Immature natural killer cell (primary cell): ENCODE results near the gene ST8SIA3. TPM values are rescaled to one million over a fixed set of nuclear protein-coding genes. Genes with fewer than 3 reads are reported as not detected.
"Not testable (repeated sequence)": the region's sequence is repeated elsewhere in the genome, so short reads cannot be mapped to it uniquely, and the experiment has no call there.

ENCODE experiments used
- DNase-seq, 3 donors: peaks; one replicate each; pipeline ENCODE4 v3.0.0; 2022; ENCODE audit warnings: mixed read lengths in 1 of 3
- H3K27ac Mint-ChIP-seq, 6 donors: one replicate each; pipeline ENCODE4 v1.8.0; 2020; ENCODE audit warnings: mixed read lengths in 6 of 6, mild to moderate bottlenecking in 5 of 6, inconsistent platforms in 4 of 6, moderate library complexity in 3 of 6
- H3K27me3 Mint-ChIP-seq, 3 donors: one replicate each; pipeline ENCODE4 v1.8.0; 2020 to 2021; ENCODE audit warnings: low read depth in 3 of 3, mild to moderate bottlenecking in 3 of 3, mixed read lengths in 3 of 3, moderate library complexity in 3 of 3, inconsistent platforms in 1 of 3
- H3K36me3 Mint-ChIP-seq, 3 donors: one replicate each; pipeline ENCODE4 v1.8.0; 2020; ENCODE audit warnings: mixed read lengths in 3 of 3, inconsistent platforms in 2 of 3, mild to moderate bottlenecking in 2 of 3
- H3K4me1 Mint-ChIP-seq, 2 donors: one replicate each; pipeline ENCODE4 v1.8.0; 2020; ENCODE audit warnings: inconsistent platforms in 2 of 2, mild to moderate bottlenecking in 2 of 2, mixed read lengths in 2 of 2, moderate library complexity in 1 of 2
- H3K4me3 Mint-ChIP-seq, 5 donors: one replicate each; pipeline ENCODE4 v1.8.0; 2020; ENCODE audit warnings: mild to moderate bottlenecking in 5 of 5, mixed read lengths in 5 of 5, inconsistent platforms in 3 of 5, moderate library complexity in 3 of 5
- H3K9me3 Mint-ChIP-seq, 6 donors: one replicate each; pipeline ENCODE4 v1.8.0; 2020; ENCODE audit warnings: mild to moderate bottlenecking in 6 of 6, mixed read lengths in 6 of 6, inconsistent platforms in 4 of 6, moderate library complexity in 3 of 6
- polyA plus RNA-seq, 3 donors: library from polyadenylated mRNA; unstranded; fragments of 300-500 nt; fragmentation: Illumina TruSeq; gene quantifications; one replicate each; pipeline ENCODE4 v1.2.3, GENCODE V29; 2021

ST8SIA3 gene
- polyA plus RNA-seq, 3 donors from 2014 or later, result not detected

- H3K27ac Mint-ChIP-seq, result no peak overlapping the region
- peaks cover 0 to 11% (median 5%) of the 10 kb centered on the region in 6 donors for H3K9me3 Mint-ChIP-seq
- peaks cover 6 to 7% (median 7%) of the 10 kb centered on the region in 3 donors for H3K27me3 Mint-ChIP-seq
- no peaks in the 10 kb centered on the region for H3K36me3 Mint-ChIP-seq
- no peak for DNase-seq
- H3K4me3 Mint-ChIP-seq, result no peak overlapping the region
- H3K4me1 Mint-ChIP-seq, result no peaks in the 10 kb centered on the region
These were observed 37.7 kb downstream of the ST8SIA3 start for GRCh38 chr18:57390044-57390443.

GRCh38 chr18:57394749-57395148 lies 42.4 kb downstream of the ST8SIA3 start:
- H3K27me3 Mint-ChIP-seq, result not testable (repeated sequence)

DNA sequence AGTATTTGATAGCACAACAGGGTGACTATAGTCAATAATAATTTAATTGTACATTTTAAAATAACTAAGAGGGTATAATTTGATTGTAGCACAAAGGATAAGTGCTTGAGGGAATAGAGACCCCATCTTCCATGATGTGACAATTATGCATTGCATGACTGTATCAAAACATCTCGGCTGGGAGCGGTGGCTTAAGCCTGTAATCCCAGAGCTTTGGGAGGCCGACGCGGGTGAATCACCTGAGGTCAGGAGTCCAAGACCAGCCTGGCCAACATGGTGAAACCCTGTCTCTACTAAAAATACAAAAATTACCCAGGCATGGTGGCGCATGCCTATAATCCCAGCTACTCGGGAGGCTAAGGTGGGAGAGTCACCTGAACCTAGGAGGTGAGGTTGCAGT lies 44.5 kb downstream of the ST8SIA3 start:
- not testable (repeated sequence) for DNase-seq, H3K4me1 Mint-ChIP-seq, H3K4me3 Mint-ChIP-seq, H3K36me3 Mint-ChIP-seq, H3K27ac Mint-ChIP-seq
- Mint-ChIP-seq H3K9me3 (peaks cover 0 to 12% (median 3%) of the 10 kb centered on the region in 6 donors), H3K27me3 (peaks cover 2 to 10% (median 6%) of the 10 kb centered on the region in 3 donors)

More at GRCh38 chr18:57394749-57395148, 42.4 kb downstream of the ST8SIA3 start:
- H3K9me3 Mint-ChIP-seq, result peaks cover 1 to 12% (median 5%) of the 10 kb centered on the region in 6 donors
- not testable (repeated sequence) for H3K27ac Mint-ChIP-seq, DNase-seq, H3K36me3 Mint-ChIP-seq, H3K4me3 Mint-ChIP-seq, H3K4me1 Mint-ChIP-seq

- H3K9me3 Mint-ChIP-seq, result peaks cover 0 to 12% (median 3%) of the 10 kb centered on the region in 6 donors
- no peak overlapping the region for H3K27ac Mint-ChIP-seq
- no peaks in the 10 kb centered on the region for H3K4me1 Mint-ChIP-seq
- peaks cover 2 to 10% (median 3%) of the 10 kb centered on the region in 3 donors for H3K27me3 Mint-ChIP-seq
- no peaks in the 10 kb centered on the region for H3K36me3 Mint-ChIP-seq
- no peak for DNase-seq
- no peak overlapping the region for H3K4me3 Mint-ChIP-seq
These were observed 45.2 kb downstream of the ST8SIA3 start for GRCh38 chr18:57397440-57398132.

GRCh38 chr18:57404345-57404744 lies 52.0 kb downstream of the ST8SIA3 start:
- H3K27me3 Mint-ChIP-seq, result peaks cover 0 to 11% (median 4%) of the 10 kb centered on the region in 3 donors

DNA sequence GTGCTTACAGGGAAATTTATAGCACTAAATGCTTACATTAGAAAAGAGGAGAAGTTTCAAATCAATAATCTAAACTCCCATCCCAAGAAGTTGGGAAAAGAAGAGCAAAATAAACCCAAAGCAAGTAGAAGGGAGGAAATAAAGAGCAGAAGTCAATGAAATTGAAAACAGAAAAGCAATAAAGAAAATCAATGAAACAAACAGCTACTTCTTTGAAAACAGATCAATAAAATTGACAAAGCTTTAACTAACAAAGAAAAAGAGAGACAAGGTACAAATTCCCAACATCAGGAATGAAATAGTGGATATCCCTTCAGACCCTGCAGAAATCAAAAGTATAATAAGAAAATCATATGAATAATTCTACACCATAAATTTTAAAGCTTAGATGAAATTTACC lies 57.3 kb downstream of the ST8SIA3 start:
- no peak for DNase-seq
- Mint-ChIP-seq H3K27ac (no peak overlapping the region), H3K36me3 (no peaks in the 10 kb centered on the region), H3K4me3 (no peak overlapping the region), H3K4me1 (no peaks in the 10 kb centered on the region), H3K27me3 (peaks cover 0 to 4% (median 2%) of the 10 kb centered on the region in 3 donors), H3K9me3 (peaks cover 0 to 8% (median 3%) of the 10 kb centered on the region in 6 donors)

More at GRCh38 chr18:57404345-57404744, 52.0 kb downstream of the ST8SIA3 start:
- no peak for DNase-seq
- Mint-ChIP-seq H3K36me3 (no peaks in the 10 kb centered on the region), H3K4me1 (no peaks in the 10 kb centered on the region), H3K4me3 (no peak overlapping the region), H3K27ac (no peak overlapping the region), H3K9me3 (peaks cover 0 to 5% (median 0%) of the 10 kb centered on the region in 6 donors)

- no peaks in the 10 kb centered on the region for H3K4me1 Mint-ChIP-seq
- H3K9me3 Mint-ChIP-seq, result peaks cover 0 to 8% (median 3%) of the 10 kb centered on the region in 6 donors
- no peak overlapping the region for H3K4me3 Mint-ChIP-seq
- no peak overlapping the region for H3K27ac Mint-ChIP-seq
- H3K27me3 Mint-ChIP-seq, result peaks cover 0 to 4% (median 0%) of the 10 kb centered on the region in 3 donors
- DNase-seq, result no peak
- peaks cover 0 to 3% (median 0%) of the 10 kb centered on the region in 3 donors for H3K36me3 Mint-ChIP-seq
These were observed 58.4 kb downstream of the ST8SIA3 start for GRCh38 chr18:57410749-57411148.

- H3K27me3 Mint-ChIP-seq, result peaks cover under 1 to 9% (median 6%) of the 10 kb centered on the region in 3 donors
- DNase-seq, result no peak
- no peak overlapping the region for H3K4me3 Mint-ChIP-seq
- H3K9me3 Mint-ChIP-seq, result peaks cover 0 to 4% (median 2%) of the 10 kb centered on the region in 6 donors
- no peaks in the 10 kb centered on the region for H3K4me1 Mint-ChIP-seq
- H3K27ac Mint-ChIP-seq, result no peak overlapping the region
- peaks cover 0 to 3% (median 0%) of the 10 kb centered on the region in 3 donors for H3K36me3 Mint-ChIP-seq
These were observed 64.2 kb downstream of the ST8SIA3 start for GRCh38 chr18:57416542-57416941.

Other genes starting within 250 kb of the ST8SIA3 start
- not detected for gene BOD1L2, start 205.5 kb upstream of the ST8SIA3 start, polyA plus RNA-seq
- not detected for gene ONECUT2, start 82.8 kb downstream of the ST8SIA3 start, polyA plus RNA-seq
- 10 to 100 TPM; 37.1 to 59.9 (median 41.6) TPM for gene FECH, start 234.1 kb downstream of the ST8SIA3 start, polyA plus RNA-seq